ENCODE results near the gene ZNG1A. TPM values are rescaled to one million over a fixed set of nuclear protein-coding genes. Genes with fewer than 3 reads are reported as not detected.
"Not testable (repeated sequence)": the region's sequence is repeated elsewhere in the genome, so short reads cannot be mapped to it uniquely, and the experiment has no call there.

The ZNG1A gene
- total RNA-seq, 1 experiment from 2014 or later: 34.6 TPM

DNA sequence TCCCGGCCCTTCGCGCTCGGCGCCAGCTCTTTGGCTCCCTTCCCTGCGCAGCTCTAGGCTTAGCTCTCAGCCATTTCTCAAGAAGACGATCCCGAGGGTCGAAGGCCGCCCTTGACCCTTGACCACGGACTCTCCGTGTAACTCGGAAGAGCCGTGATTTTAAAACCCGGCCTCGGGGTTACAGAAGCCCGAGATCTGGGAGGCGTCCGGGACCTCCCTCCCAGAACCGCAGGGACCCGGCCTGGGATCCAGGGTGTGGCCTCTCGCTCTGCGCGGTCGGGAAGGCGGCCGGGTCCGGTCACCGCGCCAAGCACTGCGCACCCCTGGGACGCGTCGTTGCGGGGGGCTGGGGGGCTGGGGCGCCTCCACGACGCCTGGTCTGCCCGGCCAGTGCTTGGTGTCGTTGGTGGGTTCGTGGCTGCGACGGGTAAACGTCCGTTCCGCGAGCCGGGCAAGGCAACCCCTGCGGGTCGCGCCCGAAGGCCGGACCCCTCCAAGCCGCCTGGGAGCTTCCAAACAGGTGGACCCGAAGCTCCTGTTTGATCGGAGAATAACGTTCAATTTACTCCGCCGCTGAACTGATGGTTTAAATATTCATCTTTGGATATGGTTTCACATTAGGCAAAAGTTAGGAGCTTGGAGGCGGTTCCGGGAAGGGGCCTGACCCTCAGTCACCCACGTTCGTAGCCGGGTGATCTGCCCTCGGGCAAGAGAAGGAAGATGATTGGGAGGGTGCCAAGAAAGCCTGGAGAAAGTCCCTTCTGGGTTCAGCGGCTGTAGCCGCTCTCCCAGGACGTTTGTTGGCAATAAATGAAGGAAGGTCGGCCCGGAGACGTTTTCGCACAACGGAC, 64.4 kb downstream of the ZNG1A start:
- BruUV-seq (replicated peaks); H3K27me3 Mint-ChIP-seq (ENCODE audit: insufficient read depth, unreplicated experiment); CTCF ChIA-PET; POLR2A ChIA-PET; H3K4me1 ChIP-seq; H3K27ac Mint-ChIP-seq (ENCODE audit: unreplicated experiment); H3K36me3 ChIP-seq (ENCODE audit: control insufficient read depth, insufficient read depth, low read length); DNase-seq; intact Hi-C loops (cut with micrococcal nuclease; ENCODE audit: unreplicated experiment); H3K9me3 ChIP-seq; H3K9me3 Mint-ChIP-seq (ENCODE audit: unreplicated experiment); H3K4me1 Mint-ChIP-seq (ENCODE audit: low read depth, unreplicated experiment); H3K27me3 ChIP-seq (replicated peaks; ENCODE audit: control insufficient read depth, insufficient read depth, low read length): not testable (repeated sequence)
- peak overlapping the region; percentile 45 for H3K4me3 ChIP-seq (ENCODE audit: low read depth, low read length)
- Mint-ChIP-seq H3K4me3 (ENCODE audit: unreplicated experiment) (peak overlapping the region; percentile 71), H3K36me3 (ENCODE audit: insufficient read depth, unreplicated experiment) (peaks cover 10% of the 10 kb centered on the region)

DNA sequence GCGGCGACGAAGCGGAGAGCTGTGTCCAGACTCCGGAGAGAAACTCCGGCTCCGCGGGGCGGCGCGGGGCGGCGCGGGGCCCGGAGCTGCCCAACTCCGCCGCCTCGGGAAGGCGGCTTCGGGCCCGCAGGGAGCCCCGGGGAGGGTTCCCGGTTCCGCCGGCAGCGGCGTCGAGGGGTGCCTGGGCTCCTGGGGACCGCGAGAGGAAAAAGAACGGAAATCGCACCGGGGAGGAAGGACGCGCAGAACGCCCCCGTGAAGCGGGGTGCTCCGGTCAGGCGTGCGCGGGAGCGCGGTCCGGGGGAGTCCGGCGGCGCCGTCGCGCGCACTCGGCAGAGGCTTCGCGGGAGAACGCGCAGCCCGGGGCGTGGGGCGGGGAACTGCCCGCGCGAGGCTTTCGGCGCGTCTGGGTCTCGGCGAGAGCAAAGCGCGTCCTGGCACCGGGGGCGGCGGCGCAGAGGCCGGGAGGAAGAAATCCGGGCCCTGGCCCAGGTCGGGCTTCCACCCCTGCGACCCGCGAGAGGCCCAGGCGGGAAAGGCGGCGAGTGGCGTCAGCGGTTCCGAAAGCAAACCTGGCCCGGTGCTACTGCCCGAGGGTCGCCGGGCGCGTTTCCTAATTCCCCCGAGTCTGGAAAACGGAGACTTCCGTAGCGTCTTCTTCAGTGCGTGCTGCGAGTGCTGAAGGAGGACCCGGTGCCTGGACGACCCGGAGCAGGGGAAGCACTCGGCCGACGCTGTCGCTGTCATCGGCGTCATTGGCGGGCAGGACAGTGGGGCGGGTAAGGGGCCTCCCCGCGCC, 65.2 kb downstream of the ZNG1A start:
- BruUV-seq (replicated peaks); CTCF ChIA-PET; H3K27ac Mint-ChIP-seq (ENCODE audit: unreplicated experiment); H3K4me1 ChIP-seq; H3K27me3 ChIP-seq (replicated peaks; ENCODE audit: control insufficient read depth, insufficient read depth, low read length); H3K9me3 Mint-ChIP-seq (ENCODE audit: unreplicated experiment); H3K9me3 ChIP-seq; H3K36me3 ChIP-seq (ENCODE audit: control insufficient read depth, insufficient read depth, low read length); POLR2A ChIA-PET; H3K27me3 Mint-ChIP-seq (ENCODE audit: insufficient read depth, unreplicated experiment); intact Hi-C loops (cut with micrococcal nuclease; ENCODE audit: unreplicated experiment): not testable (repeated sequence)
- H3K4me3 ChIP-seq (ENCODE audit: low read depth, low read length): peak overlapping the region; percentile 45
- H3K4me3 Mint-ChIP-seq (ENCODE audit: unreplicated experiment): peak overlapping the region; percentile 71
- H3K36me3 Mint-ChIP-seq (ENCODE audit: insufficient read depth, unreplicated experiment): peaks cover 10% of the 10 kb centered on the region
- peak; percentile 41 to 47 for DNase-seq
- peaks cover 13% of the 10 kb centered on the region for H3K4me1 Mint-ChIP-seq (ENCODE audit: low read depth, unreplicated experiment)

DNA sequence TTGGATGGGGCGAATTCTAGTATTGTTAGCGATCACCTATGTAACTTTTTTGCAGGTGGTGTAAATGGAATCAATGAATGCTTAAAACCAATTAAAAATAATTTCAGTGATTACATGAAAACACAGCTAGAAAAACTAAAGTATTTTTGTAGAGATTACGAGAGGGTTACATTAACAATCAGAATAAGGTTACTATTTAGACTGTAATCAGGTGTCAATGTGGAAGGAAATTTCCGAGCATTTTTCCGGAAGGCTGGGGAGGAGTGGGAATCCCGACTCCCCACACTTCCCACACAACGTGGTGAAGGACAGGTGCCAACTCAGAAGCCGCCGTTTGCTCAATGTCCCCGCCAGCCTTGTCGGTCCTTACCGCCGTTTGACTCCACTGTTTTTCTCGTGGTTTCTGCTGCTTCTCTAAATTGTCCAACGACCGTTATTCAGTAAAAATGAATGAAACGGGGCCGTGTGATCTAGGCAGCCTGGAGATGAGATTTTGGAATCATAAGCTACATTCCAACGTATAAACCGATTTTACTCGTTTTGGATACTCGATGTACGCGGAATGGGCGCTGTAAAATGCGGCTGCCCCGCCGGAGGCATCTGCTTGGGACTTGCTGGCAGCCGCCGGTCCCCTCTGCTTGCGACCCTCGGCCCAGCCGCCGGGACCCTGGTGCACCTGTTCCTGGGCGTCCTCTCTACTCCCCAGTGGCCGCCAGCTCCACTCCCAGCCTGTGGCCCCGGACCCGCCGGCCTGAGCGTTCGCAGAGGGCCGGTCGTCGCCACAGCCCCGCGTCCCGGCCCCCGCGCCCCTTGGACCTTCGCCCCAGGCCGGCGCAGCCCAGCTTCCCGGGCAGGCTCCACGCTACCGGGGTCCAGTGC, 66.0 kb downstream of the ZNG1A start:
- H3K4me3 ChIP-seq (ENCODE audit: low read depth, low read length): peak overlapping the region; percentile 45
- H3K9me3 ChIP-seq; H3K27me3 ChIP-seq (replicated peaks; ENCODE audit: control insufficient read depth, insufficient read depth, low read length); intact Hi-C loops (cut with micrococcal nuclease; ENCODE audit: unreplicated experiment); H3K36me3 Mint-ChIP-seq (ENCODE audit: insufficient read depth, unreplicated experiment); DNase-seq; H3K4me1 ChIP-seq; BruUV-seq (replicated peaks); POLR2A ChIA-PET; H3K36me3 ChIP-seq (ENCODE audit: control insufficient read depth, insufficient read depth, low read length); H3K27me3 Mint-ChIP-seq (ENCODE audit: insufficient read depth, unreplicated experiment); CTCF ChIA-PET; H3K27ac Mint-ChIP-seq (ENCODE audit: unreplicated experiment); H3K9me3 Mint-ChIP-seq (ENCODE audit: unreplicated experiment): not testable (repeated sequence)
- peak overlapping the region; percentile 71 for H3K4me3 Mint-ChIP-seq (ENCODE audit: unreplicated experiment)
- H3K4me1 Mint-ChIP-seq (ENCODE audit: low read depth, unreplicated experiment): peaks cover 13% of the 10 kb centered on the region

DNA sequence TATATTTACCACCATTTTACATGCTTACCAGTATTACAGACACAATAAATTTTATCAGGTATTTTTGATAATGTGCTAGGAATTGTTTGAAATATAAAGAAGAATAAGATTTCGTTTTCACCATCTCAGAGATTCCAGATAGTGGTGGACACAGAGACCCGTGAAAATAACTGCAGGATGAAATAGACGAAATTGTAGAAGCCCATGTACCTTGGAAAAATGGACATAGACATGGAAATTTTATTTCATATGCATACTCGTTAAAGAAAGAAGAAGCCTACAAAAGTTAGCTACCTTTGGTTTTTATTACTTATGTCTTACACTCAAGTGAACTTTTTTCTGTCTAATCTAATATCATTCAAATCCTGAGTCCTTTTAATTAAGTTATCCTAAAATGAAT, 68.2 kb downstream of the ZNG1A start:
- H3K36me3 Mint-ChIP-seq (ENCODE audit: insufficient read depth, unreplicated experiment); H3K4me3 ChIP-seq (ENCODE audit: low read depth, low read length); H3K9me3 ChIP-seq; H3K27ac Mint-ChIP-seq (ENCODE audit: unreplicated experiment); H3K4me1 ChIP-seq; intact Hi-C loops (cut with micrococcal nuclease; ENCODE audit: unreplicated experiment); POLR2A ChIA-PET; DNase-seq; BruUV-seq (replicated peaks); CTCF ChIA-PET; H3K9me3 Mint-ChIP-seq (ENCODE audit: unreplicated experiment); H3K27me3 ChIP-seq (replicated peaks; ENCODE audit: control insufficient read depth, insufficient read depth, low read length); H3K4me3 Mint-ChIP-seq (ENCODE audit: unreplicated experiment); H3K36me3 ChIP-seq (ENCODE audit: control insufficient read depth, insufficient read depth, low read length): not testable (repeated sequence)
- Mint-ChIP-seq H3K4me1 (ENCODE audit: low read depth, unreplicated experiment) (peaks cover 13% of the 10 kb centered on the region), H3K27me3 (ENCODE audit: insufficient read depth, unreplicated experiment) (peaks cover 13% of the 10 kb centered on the region)

DNA sequence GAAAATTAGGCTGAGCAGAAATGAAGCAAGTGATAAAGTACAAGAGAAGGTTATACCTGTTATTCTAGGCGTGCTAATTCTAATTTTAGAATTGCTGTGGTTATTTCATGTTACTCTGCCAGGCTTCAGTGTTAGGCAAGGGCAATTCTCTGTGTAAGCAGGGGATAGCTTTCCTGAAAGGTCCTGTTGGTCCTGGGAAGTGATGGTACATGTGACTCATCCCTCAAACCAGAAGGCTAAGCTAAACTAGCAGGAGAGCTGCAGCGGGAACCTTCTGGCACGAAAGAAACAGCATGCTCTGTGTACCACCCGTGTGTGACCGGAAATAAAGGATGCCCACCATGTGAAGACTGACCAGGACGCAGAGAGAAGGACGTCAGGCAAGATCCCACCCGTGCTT, 69.3 kb downstream of the ZNG1A start:
- H3K27ac Mint-ChIP-seq (ENCODE audit: unreplicated experiment); H3K27me3 ChIP-seq (replicated peaks; ENCODE audit: control insufficient read depth, insufficient read depth, low read length); H3K9me3 Mint-ChIP-seq (ENCODE audit: unreplicated experiment); H3K36me3 Mint-ChIP-seq (ENCODE audit: insufficient read depth, unreplicated experiment); BruUV-seq (replicated peaks); CTCF ChIA-PET; H3K27me3 Mint-ChIP-seq (ENCODE audit: insufficient read depth, unreplicated experiment); H3K9me3 ChIP-seq; H3K4me3 Mint-ChIP-seq (ENCODE audit: unreplicated experiment); H3K4me3 ChIP-seq (ENCODE audit: low read depth, low read length); H3K4me1 ChIP-seq; DNase-seq; H3K36me3 ChIP-seq (ENCODE audit: control insufficient read depth, insufficient read depth, low read length); POLR2A ChIA-PET; intact Hi-C loops (cut with micrococcal nuclease; ENCODE audit: unreplicated experiment); H3K4me1 Mint-ChIP-seq (ENCODE audit: low read depth, unreplicated experiment): not testable (repeated sequence)

DNA sequence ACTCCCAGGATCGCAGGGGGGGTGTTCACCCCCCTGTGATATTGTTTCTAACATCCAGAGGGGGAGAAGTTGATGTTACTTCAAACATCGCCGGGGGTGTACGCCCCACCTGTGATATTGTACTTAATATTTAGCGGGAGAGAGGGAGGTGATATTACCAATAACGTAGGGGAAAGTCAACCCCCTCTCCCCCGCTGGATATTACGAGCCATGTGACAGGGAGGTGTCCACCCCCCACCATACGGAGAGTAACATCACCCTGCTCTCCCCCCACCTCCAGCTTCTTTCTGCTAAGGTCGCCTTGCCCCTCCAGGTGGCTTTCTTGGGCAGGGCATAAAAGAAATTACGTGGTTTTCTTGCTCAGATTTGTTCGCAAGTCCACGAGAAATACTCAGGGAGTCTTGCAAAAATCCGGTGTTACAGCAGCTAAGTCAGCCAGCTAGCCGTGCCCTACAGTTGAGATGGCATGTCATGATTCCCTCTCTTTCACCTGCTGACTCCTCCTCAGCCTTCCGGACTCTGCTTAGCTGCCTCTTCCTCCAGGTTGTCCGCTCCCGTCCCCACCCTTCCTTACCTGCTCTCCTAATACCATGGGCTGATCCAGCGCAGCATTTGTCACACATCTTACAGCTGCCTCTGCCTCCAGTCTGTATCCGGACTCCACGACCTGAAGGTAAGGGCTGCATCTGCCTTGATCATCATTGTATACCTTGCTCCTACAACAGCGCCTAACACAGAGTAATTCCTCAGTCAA, 69.9 kb downstream of the ZNG1A start:
- BruUV-seq (replicated peaks); POLR2A ChIA-PET; H3K27ac Mint-ChIP-seq (ENCODE audit: unreplicated experiment): not testable (repeated sequence)

More for the DNA sequence above, 69.9 kb downstream of the ZNG1A start:
- H3K36me3 ChIP-seq (ENCODE audit: control insufficient read depth, insufficient read depth, low read length); CTCF ChIA-PET; H3K27me3 Mint-ChIP-seq (ENCODE audit: insufficient read depth, unreplicated experiment); H3K36me3 Mint-ChIP-seq (ENCODE audit: insufficient read depth, unreplicated experiment); H3K9me3 Mint-ChIP-seq (ENCODE audit: unreplicated experiment); H3K4me1 ChIP-seq; H3K4me1 Mint-ChIP-seq (ENCODE audit: low read depth, unreplicated experiment); H3K4me3 ChIP-seq (ENCODE audit: low read depth, low read length); H3K27me3 ChIP-seq (replicated peaks; ENCODE audit: control insufficient read depth, insufficient read depth, low read length); intact Hi-C loops (cut with micrococcal nuclease; ENCODE audit: unreplicated experiment); DNase-seq; H3K9me3 ChIP-seq; H3K4me3 Mint-ChIP-seq (ENCODE audit: unreplicated experiment): not testable (repeated sequence)
